HFF-Myc (cell line): Measurements from ENCODE around the gene PDAP1.

Experiments used
- DNase-seq: peaks from one replicate; pipeline ENCODE4 v3.0.0-alpha.2; 2011; ENCODE audit warnings: low read depth; ENCODE audit errors: extremely low read depth
- H3K4me3 ChIP-seq: replicated peaks from 2 replicates; pipeline ENCODE4 v1.5.1; 2011; ENCODE audit warnings: low read depth, mild to moderate bottlenecking, control low read depth, low read length
- TF ChIP-seq, protein P1 (sequence below): IDR thresholded peaks from 2 replicates; pipeline ENCODE4 v1.5.1; 2012; ENCODE audit warnings: mild to moderate bottlenecking, low read depth, low read length, control low read depth; ENCODE audit errors: missing control alignments

Gene PDAP1

DNA sequence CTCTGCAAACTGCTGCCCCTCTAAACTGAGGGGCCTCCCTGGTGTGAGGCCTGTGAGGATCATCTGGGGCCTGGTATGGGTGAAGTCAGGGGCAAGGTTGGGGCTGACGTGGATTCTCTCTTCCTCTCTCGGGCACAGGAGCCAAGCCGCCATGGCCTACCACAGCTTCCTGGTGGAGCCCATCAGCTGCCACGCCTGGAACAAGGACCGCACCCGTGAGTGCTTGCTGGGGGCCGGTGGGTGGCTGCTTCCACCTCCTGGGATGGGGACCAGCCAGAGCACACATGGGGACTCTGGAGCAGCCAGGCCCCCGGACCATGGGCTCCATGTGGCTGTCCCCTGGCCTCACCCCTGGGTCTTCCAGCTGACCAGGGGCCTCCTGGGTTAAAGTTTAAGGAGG is 22.8 kb downstream of the PDAP1 start:
- TF ChIP-seq, protein P1, sequence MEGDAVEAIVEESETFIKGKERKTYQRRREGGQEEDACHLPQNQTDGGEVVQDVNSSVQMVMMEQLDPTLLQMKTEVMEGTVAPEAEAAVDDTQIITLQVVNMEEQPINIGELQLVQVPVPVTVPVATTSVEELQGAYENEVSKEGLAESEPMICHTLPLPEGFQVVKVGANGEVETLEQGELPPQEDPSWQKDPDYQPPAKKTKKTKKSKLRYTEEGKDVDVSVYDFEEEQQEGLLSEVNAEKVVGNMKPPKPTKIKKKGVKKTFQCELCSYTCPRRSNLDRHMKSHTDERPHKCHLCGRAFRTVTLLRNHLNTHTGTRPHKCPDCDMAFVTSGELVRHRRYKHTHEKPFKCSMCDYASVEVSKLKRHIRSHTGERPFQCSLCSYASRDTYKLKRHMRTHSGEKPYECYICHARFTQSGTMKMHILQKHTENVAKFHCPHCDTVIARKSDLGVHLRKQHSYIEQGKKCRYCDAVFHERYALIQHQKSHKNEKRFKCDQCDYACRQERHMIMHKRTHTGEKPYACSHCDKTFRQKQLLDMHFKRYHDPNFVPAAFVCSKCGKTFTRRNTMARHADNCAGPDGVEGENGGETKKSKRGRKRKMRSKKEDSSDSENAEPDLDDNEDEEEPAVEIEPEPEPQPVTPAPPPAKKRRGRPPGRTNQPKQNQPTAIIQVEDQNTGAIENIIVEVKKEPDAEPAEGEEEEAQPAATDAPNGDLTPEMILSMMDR, result no peak
- H3K4me3 ChIP-seq, result no peak overlapping the region
- no peak for DNase-seq

DNA sequence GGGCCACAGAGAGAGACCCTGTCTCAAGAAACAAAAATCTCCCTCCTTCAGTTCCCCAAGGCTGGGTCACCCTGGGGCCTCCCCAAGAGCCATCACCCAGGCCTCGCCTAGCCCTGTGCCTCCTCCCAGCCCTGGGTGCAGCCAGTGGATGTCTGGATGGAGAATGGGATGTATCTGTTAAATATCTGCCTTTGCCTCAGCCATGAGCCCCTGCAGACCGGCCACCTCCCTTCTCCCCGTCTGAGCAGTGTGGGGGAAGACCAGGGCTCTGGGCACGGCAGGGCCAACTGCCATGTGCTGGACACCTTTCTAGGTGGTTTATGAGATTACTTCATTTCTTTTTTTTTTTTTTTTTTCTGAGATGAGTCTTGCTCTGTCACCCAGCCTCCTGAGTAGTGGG is 23.9 kb downstream of the PDAP1 start:
- TF ChIP-seq, protein P1, result no peak
- no peak overlapping the region for H3K4me3 ChIP-seq
- DNase-seq, result no peak

DNA sequence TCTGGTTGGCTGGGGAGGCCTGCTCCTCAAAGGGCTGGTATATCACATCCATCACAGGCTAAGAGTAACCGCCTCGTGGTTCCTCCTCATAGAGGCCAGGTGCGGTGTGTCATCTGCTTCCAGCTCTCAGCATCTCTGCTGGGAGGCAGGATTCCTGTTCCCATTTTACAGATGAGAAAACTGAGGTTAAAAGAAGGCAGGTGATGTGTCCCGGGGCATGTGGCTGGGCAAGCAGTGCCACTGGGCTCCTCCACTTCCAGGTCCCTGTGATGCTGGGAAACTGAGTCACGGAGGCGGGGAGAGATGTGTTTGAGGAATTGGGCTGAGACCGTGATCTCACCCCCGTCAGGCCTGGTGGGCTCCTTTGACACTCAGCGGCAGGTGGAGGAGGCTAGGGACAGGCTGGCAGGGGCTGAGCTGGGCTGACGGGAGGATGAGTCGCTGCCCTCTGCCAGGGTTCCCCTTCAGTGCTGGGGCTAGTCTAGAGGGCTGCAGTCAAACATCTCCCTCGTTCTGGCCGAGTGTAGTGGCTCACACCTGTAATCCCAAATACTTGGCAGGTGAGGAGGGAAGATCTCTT is 24.5 kb downstream of the PDAP1 start:
- no peak overlapping the region for H3K4me3 ChIP-seq
- TF ChIP-seq, protein P1, result no peak
- DNase-seq, result no peak

DNA sequence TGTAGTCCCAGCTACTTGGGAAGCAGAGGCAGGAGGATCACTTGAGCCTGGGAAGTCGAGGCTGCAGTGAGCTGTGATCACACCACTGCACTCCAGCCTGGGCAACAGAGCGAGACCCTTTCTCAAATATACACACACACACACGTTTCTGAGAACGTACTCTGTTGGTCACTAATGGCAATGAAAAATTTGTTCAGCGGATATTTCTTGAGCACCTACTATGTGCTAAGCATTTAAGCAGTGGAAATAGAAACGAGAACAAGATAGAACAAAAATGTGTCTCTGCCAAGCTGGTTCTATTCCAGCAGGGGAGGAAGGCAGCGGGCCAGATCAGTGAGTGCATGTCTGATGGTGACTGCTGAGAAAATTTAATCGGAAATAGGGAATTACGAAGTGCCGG is 25.2 kb downstream of the PDAP1 start:
- H3K4me3 ChIP-seq, result no peak overlapping the region
- no peak for DNase-seq
- TF ChIP-seq, protein P1, result no peak

DNA sequence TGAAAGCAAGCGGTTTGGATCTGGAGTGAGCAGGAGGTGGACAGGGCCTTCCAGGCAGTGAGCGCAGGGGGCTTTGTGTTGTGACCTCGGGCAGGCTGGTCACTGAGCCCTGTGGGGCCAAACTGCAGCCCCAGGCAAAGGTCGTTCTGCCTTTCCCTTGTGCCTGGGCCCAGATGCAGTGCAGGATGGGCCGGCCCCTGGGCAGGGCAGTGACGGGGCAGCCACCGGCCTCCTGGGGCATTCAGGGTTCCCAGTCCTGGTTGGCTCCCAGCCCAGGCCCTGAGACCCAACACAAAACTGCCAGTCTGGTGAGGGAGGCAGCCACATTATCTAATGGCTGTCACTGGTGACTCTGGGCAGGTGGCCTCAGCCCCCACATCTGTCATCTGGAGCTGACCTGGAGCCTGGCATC is 26.7 kb downstream of the PDAP1 start:
- TF ChIP-seq, protein P1, result no peak
- no peak for DNase-seq
- no peak overlapping the region for H3K4me3 ChIP-seq

DNA sequence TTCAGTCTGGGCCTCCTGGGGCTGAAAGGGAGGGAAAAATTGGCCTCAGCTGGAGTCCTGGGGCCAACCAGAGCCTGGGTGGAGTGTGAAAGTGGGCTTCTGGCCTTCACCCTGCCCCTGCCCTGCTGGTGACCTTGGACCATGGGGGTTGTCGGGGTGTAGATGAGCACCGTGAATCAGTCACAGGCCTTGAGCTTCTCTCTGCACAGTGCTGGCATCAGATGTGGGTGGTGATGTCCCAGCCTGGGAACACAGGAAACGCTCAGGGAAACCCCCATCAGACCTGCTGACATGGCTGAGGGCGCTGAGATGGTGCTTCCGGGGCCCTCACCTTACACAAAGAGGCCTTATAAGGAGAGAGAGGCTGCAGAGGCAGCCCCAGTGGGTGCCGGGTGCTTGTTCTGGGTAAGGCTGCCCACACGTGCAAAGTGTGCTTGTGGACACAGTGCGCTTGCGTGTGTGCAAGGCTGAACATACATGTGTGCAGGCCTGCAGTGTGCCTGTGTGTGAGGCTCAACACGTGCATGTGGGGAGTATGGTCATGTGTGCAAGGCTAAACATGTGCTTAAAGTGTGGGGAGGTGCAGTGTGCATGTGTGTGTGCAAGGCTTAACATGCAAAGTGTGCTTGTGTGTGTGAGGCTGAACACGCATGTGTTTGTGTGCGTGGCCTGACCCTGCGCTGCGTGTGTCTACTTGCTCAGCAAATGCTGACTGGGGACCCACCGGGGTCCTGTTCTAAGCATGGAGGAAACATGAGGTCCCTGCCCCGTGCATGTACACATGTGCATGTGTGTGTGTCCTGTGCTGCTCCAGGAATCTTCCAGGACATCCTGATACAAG is 27.4 kb downstream of the PDAP1 start:
- DNase-seq, result no peak
- H3K4me3 ChIP-seq, result no peak overlapping the region

More for the DNA sequence above, 27.4 kb downstream of the PDAP1 start:
- TF ChIP-seq, protein P1, result no peak
